PC-9 (cell line): ENCODE results near the gene RASGRP2. TPM values are rescaled to one million over a fixed set of nuclear protein-coding genes. Genes with fewer than 3 reads are reported as not detected.

ENCODE experiments used
- BruUV-seq: library from RNA; stranded (reverse); fragments of 400-500 nt; replicated peaks from 2 replicates; lab custom pipeline; 2021; lab: Mats Ljungman, UMichigan
- CTCF ChIA-PET: fragments of 300-600 bp; sonication (Branson Sonifier 250); formaldehyde crosslinking; loops from one replicate; lab custom pipeline; 2022; ENCODE audit warnings: antibody characterized with exemption; lab: Charles Lee
- POLR2A ChIA-PET: fragments of 300-600 bp; sonication (Branson Sonifier 250); formaldehyde crosslinking; loops from one replicate; lab custom pipeline; 2022; ENCODE audit warnings: antibody characterized with exemption; ENCODE audit not compliant: unreplicated experiment; lab: Charles Lee
- DNase-seq, 2 experiments: peaks; one replicate each; pipeline versions ENCODE4 v3.0.0 to v3.0.0-alpha.2; 2015 to 2022; ENCODE audit warnings: mixed read lengths in 1 of 2
- H2AFZ ChIP-seq: fragments of 200-600 bp; sonication (generic); 2 replicates; pipeline ENCODE4 v1.8.1; 2017; ENCODE audit warnings: antibody characterized with exemption
- H3F3A ChIP-seq: fragments of 200-600 bp; sonication (generic); 2 replicates; pipeline ENCODE4 v1.8.1; 2017; ENCODE audit warnings: antibody characterized with exemption, mild to moderate bottlenecking, low read depth; ENCODE audit not compliant: insufficient read depth
- H3K27ac ChIP-seq: fragments of 200-600 bp; sonication (generic); 2 replicates; pipeline ENCODE4 v1.6.1; 2016; ENCODE audit warnings: mixed run types
- H3K27me3 ChIP-seq: fragments of 200-600 bp; sonication (generic); 2 replicates; pipeline ENCODE4 v1.6.1; 2016; ENCODE audit warnings: low read depth, mixed run types; ENCODE audit not compliant: insufficient read depth
- H3K36me3 ChIP-seq: fragments of 200-600 bp; sonication (generic); 2 replicates; pipeline ENCODE4 v1.6.1; 2016; ENCODE audit warnings: low read depth, mixed run types
- H3K4me1 ChIP-seq: fragments of 200-600 bp; sonication (generic); replicated peaks from 2 replicates; pipeline ENCODE4 v1.6.1; 2016; ENCODE audit warnings: mixed run types; ENCODE audit not compliant: insufficient read depth
- H3K4me2 ChIP-seq: fragments of 200-600 bp; sonication (generic); 2 replicates; pipeline ENCODE4 v1.6.1; 2017; ENCODE audit warnings: mixed run types
- H3K4me3 ChIP-seq: fragments of 200-600 bp; sonication (generic); 2 replicates; pipeline ENCODE4 v1.6.1; 2016; ENCODE audit warnings: mixed run types
- H3K79me2 ChIP-seq: fragments of 200-600 bp; sonication (generic); 2 replicates; pipeline ENCODE4 v1.6.1; 2017; ENCODE audit warnings: low read depth, mixed run types
- H3K9me2 ChIP-seq: fragments of 200-600 bp; sonication (generic); 2 replicates; pipeline ENCODE4 v1.8.1; 2017; ENCODE audit warnings: mild to moderate bottlenecking; ENCODE audit not compliant: insufficient read depth
- H3K9me3 ChIP-seq: fragments of 200-600 bp; sonication (generic); 2 replicates; pipeline ENCODE4 v1.8.1; 2016; ENCODE audit warnings: low read depth; ENCODE audit not compliant: insufficient read depth
- H4K20me1 ChIP-seq: fragments of 200-600 bp; sonication (generic); 2 replicates; pipeline ENCODE4 v1.8.1; 2017; ENCODE audit not compliant: insufficient read depth
- CTCF ChIP-seq: fragments of 200-600 bp; sonication (generic); conservative IDR thresholded peaks from 2 replicates; pipeline ENCODE4 v1.6.1; 2017; ENCODE audit warnings: mixed run types, antibody characterized with exemption, mild to moderate bottlenecking, moderate library complexity
- EZH2 ChIP-seq: fragments of 200-600 bp; sonication (generic); IDR thresholded peaks from 2 replicates; pipeline ENCODE4 v1.8.0; 2017; ENCODE audit warnings: antibody characterized with exemption, low read depth
- intact Hi-C: fragments of 100-400 bp; cut with micrococcal nuclease; formaldehyde crosslinking; loops from one replicate; pipeline ENCODE4 v1.10.0; 2022; ENCODE audit not compliant: unreplicated experiment
- total RNA-seq: library from RNA; stranded (reverse); gene quantifications from 2 replicates; pipeline ENCODE4 v1.2.3, GENCODE V29; 2021

The RASGRP2 gene
- total RNA-seq, 1 experiment from 2014 or later: 1.0 TPM

- H3K9me2 ChIP-seq: no peaks in the 10 kb centered on the region
- CTCF ChIA-PET: no interaction called here
These were observed 25.7 kb downstream of the RASGRP2 start for GRCh38 chr11:64718084-64718779.

GRCh38 chr11:64717268-64717578 lies 26.7 kb downstream of the RASGRP2 start:
- CTCF ChIA-PET: no interaction called here
- Histone ChIP-seq H3K27ac (no peak overlapping the region), H3K9me2 (no peaks in the 10 kb centered on the region), H3K9me3 (no peaks in the 10 kb centered on the region), H4K20me1 (0 out of 2 replicates have a peak, but pooled peaks cover 5% of the 10 kb centered on the region), H2AFZ (no peak overlapping the region), H3F3A (peaks cover 3% of the 10 kb centered on the region; the same call in 1 of the 2 replicates), H3K4me2 (no peak overlapping the region), H3K4me1 (no peaks in the 10 kb centered on the region), H3K27me3 (peaks cover 84% of the 10 kb centered on the region), H3K36me3 (no peaks in the 10 kb centered on the region), H3K79me2 (no peaks in the 10 kb centered on the region), H3K4me3 (no peak overlapping the region)
- intact Hi-C loops: no loop called here
- no peak for DNase-seq
- POLR2A ChIA-PET: no interaction called here
- TF ChIP-seq EZH2: no peak
- TF ChIP-seq CTCF: no peak
- BruUV-seq: no TSS peak

More at GRCh38 chr11:64718084-64718779, 25.7 kb downstream of the RASGRP2 start:
- no peaks in the 10 kb centered on the region for H3K36me3 ChIP-seq
- H3K4me1 ChIP-seq: peaks cover 2% of the 10 kb centered on the region; the same call in 1 of the 2 replicates
- H3K27me3 ChIP-seq: peaks cover 88% of the 10 kb centered on the region
- 0 out of 2 replicates have a peak, but pooled peaks cover 5% of the 10 kb centered on the region for H4K20me1 ChIP-seq
- POLR2A ChIA-PET: no interaction called here
- TF ChIP-seq EZH2 (no peak), CTCF (no peak)
- H2AFZ ChIP-seq: no peak overlapping the region
- no peaks in the 10 kb centered on the region for H3K79me2 ChIP-seq
- H3K9me3 ChIP-seq: no peaks in the 10 kb centered on the region
- no TSS peak for BruUV-seq
- no peak overlapping the region for H3K4me3 ChIP-seq
- no peak overlapping the region for H3K4me2 ChIP-seq
- intact Hi-C loops: no loop called here
- peaks cover 3% of the 10 kb centered on the region; the same call in 1 of the 2 replicates for H3F3A ChIP-seq
- DNase-seq: no peak
- H3K27ac ChIP-seq: no peak overlapping the region

GRCh38 chr11:64716473-64717267 lies 27.3 kb downstream of the RASGRP2 start:
- no peaks in the 10 kb centered on the region for H3K79me2 ChIP-seq
- BruUV-seq: no TSS peak
- no peaks in the 10 kb centered on the region for H3K9me3 ChIP-seq
- H3K9me2 ChIP-seq: no peaks in the 10 kb centered on the region
- ChIA-PET CTCF (interaction anchor here (0.5 to 0.6 kb wide), 2 partner anchors 458 to 546 kb away, joined by 5 read pairs; no protein-coding TSS in a partner anchor), POLR2A (no interaction called here)
- TF ChIP-seq EZH2 (no peak), CTCF (no peak)
- DNase-seq: no peak
- no peak overlapping the region for H3K27ac ChIP-seq
- H3K36me3 ChIP-seq: no peaks in the 10 kb centered on the region
- intact Hi-C loops: no loop called here
- no peaks in the 10 kb centered on the region for H3K4me1 ChIP-seq
- peaks cover 79% of the 10 kb centered on the region for H3K27me3 ChIP-seq
- peaks cover 3% of the 10 kb centered on the region; the same call in 1 of the 2 replicates for H3F3A ChIP-seq
- H3K4me2 ChIP-seq: no peak overlapping the region
- H4K20me1 ChIP-seq: 0 out of 2 replicates have a peak, but pooled peaks cover 5% of the 10 kb centered on the region
- no peak overlapping the region for H3K4me3 ChIP-seq
- no peak overlapping the region for H2AFZ ChIP-seq
